HepG2 (cell line): Measurements from ENCODE around the gene FANCG. TPM values are rescaled to one million over a fixed set of nuclear protein-coding genes. Genes with fewer than 3 reads are reported as not detected.
A peak's percentile ranks its signal among the peaks of the same experiment; 100 is the strongest.

ENCODE experiments used
- ADNP ChIP-seq: sonication (generic); formaldehyde crosslinking; IDR thresholded peaks from 2 replicates; pipeline ENCODE4 v1.4.0; 2020; ENCODE audit warnings: missing genetic modification reagents
- DPF2 ChIP-seq: sonication (generic); formaldehyde crosslinking; IDR thresholded peaks from 2 replicates; pipeline ENCODE4 v1.4.0; 2020; ENCODE audit warnings: mild to moderate bottlenecking, low read depth, missing genetic modification reagents, borderline replicate concordance
- DR1 ChIP-seq: sonication (generic); formaldehyde crosslinking; IDR thresholded peaks from 2 replicates; pipeline ENCODE4 v1.8.0; 2021; ENCODE audit warnings: mild to moderate bottlenecking, missing genetic modification reagents, inconsistent platforms
- GABPA ChIP-seq, 2 experiments: IDR thresholded peaks; 2 replicates each; pipeline ENCODE4 v1.6.1; 2011 to 2016; ENCODE audit warnings: low read depth in 2 of 2, low read length in 1 of 2, missing biosample characterization in 1 of 2, missing genetic modification characterization in 1 of 2
- KAT8 ChIP-seq: IDR thresholded peaks from 2 replicates; pipeline ENCODE4 v1.6.1; 2016; ENCODE audit warnings: missing genetic modification reagents, missing compliant biosample characterization
- KDM4B ChIP-seq: sonication (generic); formaldehyde crosslinking; IDR thresholded peaks from 2 replicates; pipeline ENCODE4 v1.4.0; 2020; ENCODE audit warnings: missing genetic modification reagents
- MIER3 ChIP-seq: IDR thresholded peaks from 2 replicates; pipeline ENCODE4 v1.6.1; 2016; ENCODE audit warnings: missing compliant biosample characterization, borderline replicate concordance
- MTA1 ChIP-seq: sonication (generic); formaldehyde crosslinking; IDR thresholded peaks from 2 replicates; pipeline ENCODE4 v1.4.0; 2020; ENCODE audit warnings: missing genetic modification reagents, mild to moderate bottlenecking, borderline replicate concordance
- NBN ChIP-seq: fragments of 450-650 bp; conservative IDR thresholded peaks from 2 replicates; pipeline ENCODE4 v1.6.1; 2017
- NFE2L1 ChIP-seq: sonication (generic); formaldehyde crosslinking; IDR thresholded peaks from 2 replicates; pipeline ENCODE4 v1.4.0; 2020; ENCODE audit warnings: missing genetic modification reagents, mild to moderate bottlenecking, borderline replicate concordance
- RARG ChIP-seq: sonication (generic); formaldehyde crosslinking; IDR thresholded peaks from 2 replicates; pipeline ENCODE4 v1.4.0; 2020; ENCODE audit warnings: low read depth, mild to moderate bottlenecking, missing genetic modification reagents
- ZFP36L2 ChIP-seq: sonication (generic); formaldehyde crosslinking; IDR thresholded peaks from 2 replicates; pipeline ENCODE4 v1.4.0; 2020; ENCODE audit warnings: missing genetic modification reagents
- ZNF292 ChIP-seq: sonication (generic); formaldehyde crosslinking; IDR thresholded peaks from 2 replicates; pipeline ENCODE4 v1.8.1; 2022; ENCODE audit warnings: mild to moderate bottlenecking, low read depth, missing genetic modification reagents, borderline replicate concordance
- ZNF296 ChIP-seq: sonication (generic); formaldehyde crosslinking; conservative IDR thresholded peaks from 2 replicates; pipeline ENCODE4 v1.5.0; 2020; ENCODE audit warnings: mild to moderate bottlenecking, missing genetic modification reagents
- ZNF441 ChIP-seq: sonication (generic); formaldehyde crosslinking; IDR thresholded peaks from 2 replicates; pipeline ENCODE4 v1.7.0; 2021; ENCODE audit warnings: missing genetic modification reagents, borderline replicate concordance
- ZNF543 ChIP-seq: sonication (generic); formaldehyde crosslinking; IDR thresholded peaks from 2 replicates; pipeline ENCODE4 v1.4.0; 2020; ENCODE audit warnings: mild to moderate bottlenecking, missing genetic modification reagents
- ZNF720 ChIP-seq: sonication (generic); formaldehyde crosslinking; IDR thresholded peaks from 2 replicates; pipeline ENCODE4 v1.4.0; 2020; ENCODE audit warnings: missing genetic modification reagents
- ZNF768 ChIP-seq: sonication (generic); formaldehyde crosslinking; IDR thresholded peaks from 2 replicates; pipeline ENCODE4 v1.4.0; 2020; ENCODE audit warnings: missing genetic modification reagents
- polyA plus RNA-seq, 8 experiments: library from polyadenylated mRNA; depleted of rRNA in 3 of 8; stranded (reverse) in 7 of 8; unstranded in 1 of 8; fragments of >200 nt; fragmentation: Illumina TruSeq in 4 of 8; extraction: Trizol in 4 of 8; gene quantifications; 2 replicates each; pipeline versions ENCODE4 v1.2.1 to v1.2.3, GENCODE V29; 2011 to 2016; ENCODE audit warnings: low read depth in 4 of 8, missing spikeins in 1 of 8, mixed read lengths in 1 of 8; ENCODE audit not compliant: insufficient read depth in 1 of 8
- total RNA-seq, 5 experiments: library from RNA; depleted of rRNA; stranded (reverse); fragments of >200 nt; fragmentation: Illumina TruSeq; extraction: Trizol; gene quantifications; 2 replicates each; pipeline ENCODE4 v1.2.3, GENCODE V29; 2016; ENCODE audit warnings: low read depth in 1 of 5
- TF ChIP-seq, protein P1 (sequence below): sonication (generic); formaldehyde crosslinking; IDR thresholded peaks from 2 replicates; pipeline ENCODE4 v1.4.0; 2020; ENCODE audit warnings: mild to moderate bottlenecking, missing genetic modification reagents
- TF ChIP-seq, protein P2 (sequence below): IDR thresholded peaks from 2 replicates; pipeline ENCODE4 v1.6.1; 2018; ENCODE audit warnings: missing genetic modification reagents
- TF ChIP-seq, protein P3 (sequence below): sonication (generic); formaldehyde crosslinking; IDR thresholded peaks from 2 replicates; pipeline ENCODE4 v1.5.0; 2020; ENCODE audit warnings: missing genetic modification reagents
- TF ChIP-seq, protein P4 (sequence below): sonication (generic); formaldehyde crosslinking; IDR thresholded peaks from 2 replicates; pipeline ENCODE4 v1.5.0; 2020; ENCODE audit warnings: mild to moderate bottlenecking, missing genetic modification reagents
- TF ChIP-seq, protein P5 (sequence below): sonication (generic); formaldehyde crosslinking; IDR thresholded peaks from 2 replicates; pipeline ENCODE4 v1.5.0; 2020; ENCODE audit warnings: missing genetic modification reagents, mild to moderate bottlenecking, borderline replicate concordance

FANCG gene
- total and polyA plus RNA-seq, 2 of the 13 experiments (the other 11 are each of a cell fraction or from before 2014, with no cell fraction given) = 14.4 to 45.1 TPM

DNA sequence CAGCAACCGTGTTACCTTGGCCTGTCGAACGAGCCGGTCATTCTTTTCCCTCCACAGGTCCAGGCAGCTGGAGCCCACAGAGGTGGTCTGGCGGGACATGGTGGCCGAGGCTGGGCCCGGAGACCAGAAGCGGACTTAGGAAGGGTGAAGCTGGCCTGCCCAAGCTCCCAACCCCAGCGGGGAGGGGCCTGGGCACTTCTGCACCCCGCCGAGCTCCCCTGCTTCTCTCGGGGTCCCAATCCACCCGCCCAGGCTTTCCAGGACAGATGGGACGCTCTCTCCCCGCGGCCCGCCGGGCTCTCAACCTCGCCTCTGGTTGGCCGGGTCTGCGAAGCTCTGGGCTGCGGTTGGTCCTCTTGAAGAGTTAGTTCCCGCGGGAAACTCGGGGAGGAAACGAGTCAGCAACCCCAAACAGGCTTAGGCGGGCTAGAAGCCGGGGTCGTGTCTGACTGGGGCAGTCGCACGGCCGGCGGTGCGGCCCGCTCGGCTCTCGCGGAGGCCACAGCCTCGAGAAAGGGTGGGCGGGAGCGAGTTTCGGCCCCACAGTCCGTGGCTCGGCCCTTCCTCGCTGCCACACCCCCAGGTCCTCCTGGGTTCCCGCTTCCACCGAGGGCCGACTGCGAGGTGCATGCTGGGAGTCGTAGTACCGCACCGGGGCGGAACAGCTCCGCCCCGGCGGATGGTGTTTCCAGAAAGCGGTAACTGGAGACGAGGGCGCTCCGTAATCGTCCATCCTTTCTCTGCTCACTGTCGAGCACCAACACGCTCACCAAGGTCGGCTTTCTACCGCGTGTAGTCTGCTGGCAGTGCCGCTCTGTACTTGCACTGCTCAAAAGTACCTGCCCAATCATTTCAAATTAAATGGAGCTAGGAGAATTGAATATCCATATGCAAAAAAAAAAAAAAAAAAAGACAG, at the start of gene FANCG (continued):
- TF ChIP-seq, protein P1, sequence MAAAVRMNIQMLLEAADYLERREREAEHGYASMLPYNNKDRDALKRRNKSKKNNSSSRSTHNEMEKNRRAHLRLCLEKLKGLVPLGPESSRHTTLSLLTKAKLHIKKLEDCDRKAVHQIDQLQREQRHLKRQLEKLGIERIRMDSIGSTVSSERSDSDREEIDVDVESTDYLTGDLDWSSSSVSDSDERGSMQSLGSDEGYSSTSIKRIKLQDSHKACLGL (CRISPR knock-in tag) = peak; percentile 90
- no peak for TF ChIP-seq MTA1 (CRISPR knock-in tag)
- no peak for TF ChIP-seq ZNF543 (CRISPR knock-in tag)
- TF ChIP-seq ZNF292 (CRISPR knock-in tag) = no peak
- TF ChIP-seq KAT8 (CRISPR knock-in tag) = peak; percentile 78
- TF ChIP-seq DPF2 (CRISPR knock-in tag) = no peak
- no peak for TF ChIP-seq NBN
- no peak for TF ChIP-seq GABPA (IDR thresholded peaks at IDR 0.05; ENCODE audit: low read depth, low read length)
- TF ChIP-seq GABPA (CRISPR knock-in tag; IDR thresholded peaks at IDR 0.05; ENCODE audit: low read depth) = peak; percentile 85
- TF ChIP-seq RARG (CRISPR knock-in tag) = no peak
- no peak for TF ChIP-seq ZNF441 (CRISPR knock-in tag)
- TF ChIP-seq, protein P2, sequence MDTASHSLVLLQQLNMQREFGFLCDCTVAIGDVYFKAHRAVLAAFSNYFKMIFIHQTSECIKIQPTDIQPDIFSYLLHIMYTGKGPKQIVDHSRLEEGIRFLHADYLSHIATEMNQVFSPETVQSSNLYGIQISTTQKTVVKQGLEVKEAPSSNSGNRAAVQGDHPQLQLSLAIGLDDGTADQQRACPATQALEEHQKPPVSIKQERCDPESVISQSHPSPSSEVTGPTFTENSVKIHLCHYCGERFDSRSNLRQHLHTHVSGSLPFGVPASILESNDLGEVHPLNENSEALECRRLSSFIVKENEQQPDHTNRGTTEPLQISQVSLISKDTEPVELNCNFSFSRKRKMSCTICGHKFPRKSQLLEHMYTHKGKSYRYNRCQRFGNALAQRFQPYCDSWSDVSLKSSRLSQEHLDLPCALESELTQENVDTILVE (CRISPR knock-in tag) = peak; percentile 66; the same call in 1 of the 2 replicates
- TF ChIP-seq, protein P3, sequence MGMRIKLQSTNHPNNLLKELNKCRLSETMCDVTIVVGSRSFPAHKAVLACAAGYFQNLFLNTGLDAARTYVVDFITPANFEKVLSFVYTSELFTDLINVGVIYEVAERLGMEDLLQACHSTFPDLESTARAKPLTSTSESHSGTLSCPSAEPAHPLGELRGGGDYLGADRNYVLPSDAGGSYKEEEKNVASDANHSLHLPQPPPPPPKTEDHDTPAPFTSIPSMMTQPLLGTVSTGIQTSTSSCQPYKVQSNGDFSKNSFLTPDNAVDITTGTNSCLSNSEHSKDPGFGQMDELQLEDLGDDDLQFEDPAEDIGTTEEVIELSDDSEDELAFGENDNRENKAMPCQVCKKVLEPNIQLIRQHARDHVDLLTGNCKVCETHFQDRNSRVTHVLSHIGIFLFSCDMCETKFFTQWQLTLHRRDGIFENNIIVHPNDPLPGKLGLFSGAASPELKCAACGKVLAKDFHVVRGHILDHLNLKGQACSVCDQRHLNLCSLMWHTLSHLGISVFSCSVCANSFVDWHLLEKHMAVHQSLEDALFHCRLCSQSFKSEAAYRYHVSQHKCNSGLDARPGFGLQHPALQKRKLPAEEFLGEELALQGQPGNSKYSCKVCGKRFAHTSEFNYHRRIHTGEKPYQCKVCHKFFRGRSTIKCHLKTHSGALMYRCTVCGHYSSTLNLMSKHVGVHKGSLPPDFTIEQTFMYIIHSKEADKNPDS = peak; percentile 70; the same call in 1 of the 2 replicates
- TF ChIP-seq ADNP = no peak
- TF ChIP-seq ZNF768 (CRISPR knock-in tag) = no peak
- TF ChIP-seq KDM4B = no peak; the same call in 1 of the 2 replicates
- peak; percentile 60; the same call in 1 of the 2 replicates for TF ChIP-seq DR1 (CRISPR knock-in tag)
- TF ChIP-seq, protein P4, sequence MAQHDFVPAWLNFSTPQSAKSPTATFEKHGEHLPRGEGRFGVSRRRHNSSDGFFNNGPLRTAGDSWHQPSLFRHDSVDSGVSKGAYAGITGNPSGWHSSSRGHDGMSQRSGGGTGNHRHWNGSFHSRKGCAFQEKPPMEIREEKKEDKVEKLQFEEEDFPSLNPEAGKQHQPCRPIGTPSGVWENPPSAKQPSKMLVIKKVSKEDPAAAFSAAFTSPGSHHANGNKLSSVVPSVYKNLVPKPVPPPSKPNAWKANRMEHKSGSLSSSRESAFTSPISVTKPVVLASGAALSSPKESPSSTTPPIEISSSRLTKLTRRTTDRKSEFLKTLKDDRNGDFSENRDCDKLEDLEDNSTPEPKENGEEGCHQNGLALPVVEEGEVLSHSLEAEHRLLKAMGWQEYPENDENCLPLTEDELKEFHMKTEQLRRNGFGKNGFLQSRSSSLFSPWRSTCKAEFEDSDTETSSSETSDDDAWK (CRISPR knock-in tag) = no peak
- no peak for TF ChIP-seq ZNF720 (CRISPR knock-in tag)
- TF ChIP-seq, protein P5, sequence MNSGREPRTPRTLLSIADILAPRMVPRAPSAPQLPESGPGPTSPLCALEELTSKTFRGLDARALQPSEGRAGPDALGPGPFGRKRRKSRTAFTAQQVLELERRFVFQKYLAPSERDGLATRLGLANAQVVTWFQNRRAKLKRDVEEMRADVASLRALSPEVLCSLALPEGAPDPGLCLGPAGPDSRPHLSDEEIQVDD = no peak
- no peak for TF ChIP-seq NFE2L1 (CRISPR knock-in tag)
- TF ChIP-seq ZNF296 (CRISPR knock-in tag) = no peak
- no peak for TF ChIP-seq ZFP36L2 (CRISPR knock-in tag)
- TF ChIP-seq MIER3 = no peak; the same call in 1 of the 2 replicates
